Calu3 (cell line): ENCODE results near the gene ANGPTL4. TPM values are rescaled to one million over a fixed set of nuclear protein-coding genes. Genes with fewer than 3 reads are reported as not detected.

ENCODE experiments used
- BruUV-seq: library from RNA; stranded (reverse); fragments of 400-500 nt; replicated peaks from 2 replicates; lab custom pipeline; 2021; lab: Mats Ljungman, UMichigan
- CTCF ChIA-PET: fragments of 300-600 bp; sonication (Branson Sonifier 250); formaldehyde crosslinking; loops from one replicate; lab custom pipeline; 2022; ENCODE audit warnings: antibody characterized with exemption; lab: Charles Lee
- DNase-seq: peaks from one replicate; pipeline ENCODE4 v3.0.0; 2022
- H3K27ac Mint-ChIP-seq: one replicate; pipeline ENCODE4 v1.8.0; 2022; ENCODE audit warnings: mixed read lengths; ENCODE audit not compliant: unreplicated experiment
- H3K27me3 Mint-ChIP-seq: one replicate; pipeline ENCODE4 v1.8.0; 2022; ENCODE audit warnings: mixed read lengths; ENCODE audit not compliant: unreplicated experiment
- H3K36me3 Mint-ChIP-seq: one replicate; pipeline ENCODE4 v1.8.0; 2022; ENCODE audit warnings: mild to moderate bottlenecking, moderate library complexity, mixed read lengths; ENCODE audit not compliant: insufficient read depth, unreplicated experiment
- H3K4me1 Mint-ChIP-seq: one replicate; pipeline ENCODE4 v1.8.0; 2022; ENCODE audit warnings: mild to moderate bottlenecking, low read depth, mixed read lengths; ENCODE audit not compliant: unreplicated experiment
- H3K4me3 Mint-ChIP-seq: one replicate; pipeline ENCODE4 v1.8.0; 2022; ENCODE audit warnings: mild to moderate bottlenecking, low read depth, moderate library complexity, mixed read lengths; ENCODE audit not compliant: unreplicated experiment
- H3K9me3 Mint-ChIP-seq: one replicate; pipeline ENCODE4 v1.8.0; 2022; ENCODE audit warnings: low read depth, mixed read lengths; ENCODE audit not compliant: unreplicated experiment
- intact Hi-C: fragments of 100-400 bp; cut with micrococcal nuclease; formaldehyde crosslinking; loops from one replicate; pipeline ENCODE4 v1.10.0; 2022; ENCODE audit not compliant: unreplicated experiment
- total RNA-seq: library from RNA; stranded (reverse); gene quantifications from 2 replicates; pipeline ENCODE4 v1.2.3, GENCODE V29; 2022
- TF ChIP-seq, protein P1 (sequence below): fragments of 200-600 bp; IDR thresholded peaks from one replicate; pipeline ENCODE4 v1.8.0; 2022; ENCODE audit warnings: antibody characterized with exemption; ENCODE audit not compliant: unreplicated experiment

ANGPTL4 gene
- total RNA-seq, 1 experiment from 2014 or later = 0.97 TPM

DNA sequence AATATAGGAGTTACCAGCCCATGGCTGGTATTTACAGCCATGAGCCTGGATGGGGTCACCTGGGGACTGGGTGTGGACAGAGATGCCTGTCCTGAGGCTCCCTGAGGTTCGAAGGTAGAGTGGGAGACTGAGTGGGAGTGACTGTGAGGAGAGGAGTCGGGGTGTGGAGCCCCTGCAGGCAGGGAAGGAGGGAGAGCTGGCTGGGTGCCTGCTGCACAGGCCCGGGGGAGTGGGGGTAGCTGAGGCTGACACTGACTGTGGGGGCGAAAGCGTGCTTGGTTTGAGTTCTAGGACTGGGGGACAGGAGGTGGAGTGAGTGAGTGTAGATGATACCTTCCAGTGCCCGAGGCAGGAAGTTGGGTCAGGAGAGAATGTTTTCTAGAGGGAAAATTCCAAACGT lies 33.3 kb downstream of the ANGPTL4 start:
- CTCF ChIA-PET = interaction anchor here (1.3 kb wide), 1 partner anchor 42 kb away, joined by 3 read pairs; no protein-coding TSS in a partner anchor
- H3K4me1 Mint-ChIP-seq = peaks cover 7% of the 10 kb centered on the region
- H3K27me3 Mint-ChIP-seq = no peaks in the 10 kb centered on the region
- no peaks in the 10 kb centered on the region for H3K9me3 Mint-ChIP-seq
- H3K36me3 Mint-ChIP-seq = peaks cover 13% of the 10 kb centered on the region
- TF ChIP-seq, protein P1, sequence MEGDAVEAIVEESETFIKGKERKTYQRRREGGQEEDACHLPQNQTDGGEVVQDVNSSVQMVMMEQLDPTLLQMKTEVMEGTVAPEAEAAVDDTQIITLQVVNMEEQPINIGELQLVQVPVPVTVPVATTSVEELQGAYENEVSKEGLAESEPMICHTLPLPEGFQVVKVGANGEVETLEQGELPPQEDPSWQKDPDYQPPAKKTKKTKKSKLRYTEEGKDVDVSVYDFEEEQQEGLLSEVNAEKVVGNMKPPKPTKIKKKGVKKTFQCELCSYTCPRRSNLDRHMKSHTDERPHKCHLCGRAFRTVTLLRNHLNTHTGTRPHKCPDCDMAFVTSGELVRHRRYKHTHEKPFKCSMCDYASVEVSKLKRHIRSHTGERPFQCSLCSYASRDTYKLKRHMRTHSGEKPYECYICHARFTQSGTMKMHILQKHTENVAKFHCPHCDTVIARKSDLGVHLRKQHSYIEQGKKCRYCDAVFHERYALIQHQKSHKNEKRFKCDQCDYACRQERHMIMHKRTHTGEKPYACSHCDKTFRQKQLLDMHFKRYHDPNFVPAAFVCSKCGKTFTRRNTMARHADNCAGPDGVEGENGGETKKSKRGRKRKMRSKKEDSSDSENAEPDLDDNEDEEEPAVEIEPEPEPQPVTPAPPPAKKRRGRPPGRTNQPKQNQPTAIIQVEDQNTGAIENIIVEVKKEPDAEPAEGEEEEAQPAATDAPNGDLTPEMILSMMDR = no peak
- BruUV-seq = no TSS peak
- no peak overlapping the region for H3K4me3 Mint-ChIP-seq
- H3K27ac Mint-ChIP-seq = no peak overlapping the region
- intact Hi-C loops = loop anchor here (2.0 kb wide), 1 partner anchor 42 kb away; no protein-coding TSS in a partner anchor
- no peak for DNase-seq

DNA sequence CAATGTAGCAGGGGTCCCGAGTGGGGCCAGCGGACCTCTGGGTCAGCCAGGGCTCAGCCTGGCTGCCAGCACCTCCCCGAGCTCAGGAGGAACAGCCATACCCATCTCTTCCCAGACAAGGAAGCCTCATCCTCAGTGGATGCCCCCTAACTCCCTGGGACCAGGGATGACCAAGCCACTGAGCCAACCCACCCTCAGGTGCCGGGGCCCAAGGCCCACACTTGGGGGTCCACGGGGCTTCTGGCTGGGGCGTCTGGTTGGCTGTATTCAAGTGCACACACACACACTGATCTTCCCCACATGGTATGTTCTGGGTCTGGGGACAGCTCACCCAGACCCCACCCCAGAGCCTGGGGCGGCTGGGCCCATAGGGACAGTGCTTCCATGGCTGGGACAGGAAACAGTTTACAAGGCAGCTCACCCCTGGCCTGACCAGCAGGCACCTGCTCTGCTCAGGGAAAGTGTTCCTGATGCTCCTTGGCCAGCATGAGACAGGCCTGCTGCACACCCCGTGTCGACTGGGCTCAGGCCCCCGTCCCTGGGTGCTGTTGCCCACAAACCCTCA lies 33.9 kb downstream of the ANGPTL4 start:
- BruUV-seq = no TSS peak
- H3K27ac Mint-ChIP-seq = no peak overlapping the region
- intact Hi-C loops = loop anchor here (2.0 kb wide), 1 partner anchor 43 kb away; no protein-coding TSS in a partner anchor

DNA sequence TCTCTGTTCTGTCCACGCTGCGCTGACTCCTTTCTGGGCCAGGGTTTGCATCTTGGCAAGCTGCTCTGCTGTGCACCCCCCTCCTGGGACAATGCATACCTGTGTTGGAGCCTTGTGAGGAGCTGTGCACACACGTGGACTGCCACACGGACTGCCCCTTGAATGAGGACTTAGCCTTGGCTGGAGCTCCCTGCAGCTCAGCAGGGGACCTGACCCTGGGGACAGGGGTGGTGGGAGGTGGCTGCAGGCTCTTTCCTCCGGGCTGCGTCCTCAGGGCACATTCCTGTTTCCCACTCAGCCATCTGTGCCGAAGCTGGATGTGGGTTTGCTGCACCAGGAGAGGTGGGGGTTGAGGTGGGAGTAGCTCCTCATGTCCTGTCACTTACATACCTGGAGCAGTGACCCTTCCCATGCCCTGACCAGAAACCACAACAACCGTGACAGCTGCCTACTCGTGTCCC lies 34.4 kb downstream of the ANGPTL4 start:
- CTCF ChIA-PET = interaction anchor here (1.3 kb wide), 1 partner anchor 43 kb away, joined by 3 read pairs; no protein-coding TSS in a partner anchor
- TF ChIP-seq, protein P1 = no peak
- Mint-ChIP-seq H3K9me3 (no peaks in the 10 kb centered on the region), H3K36me3 (peaks cover 9% of the 10 kb centered on the region), H3K27me3 (no peaks in the 10 kb centered on the region), H3K4me1 (peaks cover 7% of the 10 kb centered on the region), H3K27ac (no peak overlapping the region), H3K4me3 (no peak overlapping the region)
- no peak for DNase-seq
- no TSS peak for BruUV-seq
- intact Hi-C loops = no loop called here

More for the DNA sequence above, 33.9 kb downstream of the ANGPTL4 start:
- DNase-seq = no peak
- peaks cover 7% of the 10 kb centered on the region for H3K4me1 Mint-ChIP-seq
- H3K27me3 Mint-ChIP-seq = no peaks in the 10 kb centered on the region
- CTCF ChIA-PET = interaction anchor here (1.3 kb wide), 1 partner anchor 42 kb away, joined by 3 read pairs; no protein-coding TSS in a partner anchor
- H3K9me3 Mint-ChIP-seq = no peaks in the 10 kb centered on the region
- H3K4me3 Mint-ChIP-seq = no peak overlapping the region
- peaks cover 14% of the 10 kb centered on the region for H3K36me3 Mint-ChIP-seq
- TF ChIP-seq, protein P1 = no peak

DNA sequence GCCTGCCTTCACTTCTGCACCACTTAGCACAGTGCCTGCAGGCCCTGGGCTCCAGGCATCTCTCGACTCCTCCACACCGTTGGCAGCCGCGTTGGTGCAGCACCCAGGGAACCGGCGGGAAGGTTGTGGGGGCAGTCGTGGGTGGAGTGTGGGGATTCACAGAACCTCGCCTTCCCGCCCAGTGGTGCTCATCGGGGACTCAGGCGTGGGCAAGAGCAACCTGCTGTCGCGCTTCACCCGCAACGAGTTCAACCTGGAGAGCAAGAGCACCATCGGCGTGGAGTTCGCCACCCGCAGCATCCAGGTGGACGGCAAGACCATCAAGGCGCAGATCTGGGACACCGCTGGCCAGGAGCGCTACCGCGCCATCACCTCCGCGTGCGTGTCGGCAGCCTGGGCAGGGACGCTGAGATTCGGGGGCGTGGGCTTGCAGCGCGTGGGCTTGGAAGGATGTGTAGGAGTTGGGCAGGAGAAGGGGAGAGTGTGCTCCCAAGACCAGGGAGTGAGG lies 35.8 kb downstream of the ANGPTL4 start:
- TF ChIP-seq, protein P1 = no peak
- CTCF ChIA-PET = no interaction called here
- H3K36me3 Mint-ChIP-seq = peaks cover 9% of the 10 kb centered on the region
- intact Hi-C loops = no loop called here
- peaks cover 7% of the 10 kb centered on the region for H3K4me1 Mint-ChIP-seq
- no peak for DNase-seq
- no peak overlapping the region for H3K27ac Mint-ChIP-seq
- H3K4me3 Mint-ChIP-seq = no peak overlapping the region
- no TSS peak for BruUV-seq
- no peaks in the 10 kb centered on the region for H3K27me3 Mint-ChIP-seq
- no peaks in the 10 kb centered on the region for H3K9me3 Mint-ChIP-seq
